GM10248 (cell line): ENCODE data around the gene KCNE4.

ENCODE experiments used
- CTCF ChIA-PET: fragments of 300-600 bp; sonication (Branson Sonifier 250); formaldehyde crosslinking; extraction: SDS; loops from one replicate; lab custom pipeline; 2021; ENCODE audit warnings: antibody characterized with exemption; lab: Yijun Ruan, JAX
- POLR2A ChIA-PET: fragments of 350-650 bp; sonication (Branson Sonifier 250); formaldehyde crosslinking; extraction: SDS; loops from one replicate; lab custom pipeline; 2020; ENCODE audit warnings: antibody characterized with exemption; lab: Yijun Ruan, JAX
- DNase-seq: peaks from one replicate; pipeline ENCODE4 v3.0.0; 2012; ENCODE audit errors: extremely low spot score
- CTCF ChIP-seq: IDR thresholded peaks from 2 replicates; pipeline ENCODE4 v1.5.1; 2012; ENCODE audit warnings: mild to moderate bottlenecking, low read depth; ENCODE audit errors: extremely low read depth, missing control alignments, control extremely low read depth

Gene KCNE4

DNA sequence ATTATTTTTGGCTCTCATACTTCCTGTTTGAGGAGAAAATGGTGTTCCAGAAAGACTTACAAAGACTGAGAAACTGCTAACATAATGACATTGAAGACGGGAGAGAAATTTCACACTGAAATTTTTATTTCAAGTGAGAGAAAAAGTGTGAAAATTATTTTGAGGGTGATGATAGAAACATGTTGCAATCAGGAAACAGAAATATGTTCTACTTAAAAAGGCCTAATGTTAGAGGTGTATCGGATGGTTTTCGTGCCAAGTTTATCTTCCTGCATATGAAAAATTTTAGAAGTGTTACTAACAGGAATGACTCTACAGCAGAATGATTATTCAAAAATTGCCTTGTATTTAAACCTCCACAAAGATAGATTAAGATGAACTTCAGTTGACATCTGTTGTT lies 50.5 kb downstream of the KCNE4 start:
- no peak for DNase-seq
- ChIA-PET POLR2A (interaction anchor here (0.6 kb wide), 1 partner anchor 131 kb away, joined by 4 read pairs; no protein-coding TSS in a partner anchor), CTCF (interaction anchor here (0.7 to 6.1 kb wide), 5 partner anchors 11 to 131 kb away, joined by 3 to 20 read pairs (median 3); no protein-coding TSS in a partner anchor)
- TF ChIP-seq CTCF = no peak

DNA sequence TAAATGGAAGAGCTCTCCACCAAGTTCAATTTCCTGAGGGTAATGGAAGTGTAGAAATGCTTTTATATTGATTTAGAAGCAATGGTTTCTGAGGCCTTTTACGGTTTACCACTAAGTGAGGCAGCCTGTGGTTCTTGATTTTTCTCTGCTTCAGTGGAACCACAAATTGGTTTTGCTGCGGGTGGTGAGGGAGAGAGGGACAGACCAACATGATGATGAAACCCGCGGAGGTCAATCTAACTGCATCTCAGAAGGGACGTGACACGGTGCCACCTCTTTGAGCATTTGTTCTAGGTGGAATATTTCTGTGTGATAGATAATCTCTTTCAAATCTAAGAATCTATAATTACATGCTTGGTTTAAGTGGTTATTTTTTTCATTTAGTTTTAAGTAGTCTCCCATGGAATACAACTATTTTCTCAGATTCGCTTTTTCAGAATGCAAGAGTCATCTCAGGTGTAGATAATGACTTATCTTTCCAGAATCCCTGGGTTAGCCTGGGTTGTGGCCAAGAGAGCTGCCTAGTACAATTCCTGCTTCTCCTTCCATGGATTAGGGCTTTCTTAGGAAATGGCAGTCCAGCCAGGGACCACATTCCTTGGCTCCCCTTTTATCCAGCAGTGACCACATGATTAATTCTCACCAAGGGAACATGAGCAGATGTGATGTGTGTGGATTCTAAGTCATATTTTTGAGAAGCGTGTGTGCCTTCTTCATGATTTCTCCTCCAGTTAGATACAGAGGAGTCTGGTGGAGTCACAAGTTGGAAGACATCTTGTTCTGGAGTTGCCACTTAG lies 52.5 kb downstream of the KCNE4 start:
- ChIA-PET CTCF (interaction anchor here (6.1 kb wide), 1 partner anchor 9 kb away, joined by 20 read pairs; no protein-coding TSS in a partner anchor), POLR2A (no interaction called here)
- TF ChIP-seq CTCF = no peak
- DNase-seq = no peak
